ENCODE data around the gene OGFOD2. TPM values are rescaled to one million over a fixed set of nuclear protein-coding genes. Genes with fewer than 3 reads are reported as not detected.
A peak's percentile ranks its signal among the peaks of the same experiment; 100 is the strongest.

OGFOD2 gene
- total and polyA plus RNA-seq, 9 of the 15 experiments (the other 6 are each of a cell fraction or from before 2014, with no cell fraction given): 1.4 to 111 (median 18.5) TPM

DNA sequence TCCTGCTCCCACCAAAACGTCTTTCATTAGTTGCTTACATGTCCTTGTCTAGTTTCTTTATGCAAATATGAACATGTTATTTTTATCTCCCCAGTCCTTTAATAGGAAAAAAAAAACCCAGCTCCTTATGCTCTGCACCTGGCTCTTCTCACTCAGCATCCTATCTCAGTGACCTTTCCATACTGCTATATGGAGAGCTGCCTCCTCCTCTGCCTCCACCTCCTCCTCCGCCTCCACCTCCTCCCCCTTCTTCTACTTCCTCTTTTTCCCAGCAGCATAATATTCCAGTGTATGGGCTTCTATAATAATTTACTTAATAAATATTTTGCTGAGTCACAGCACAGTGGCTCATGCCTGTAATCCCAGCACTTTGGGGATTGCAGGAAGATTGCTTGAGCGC, 40.3 kb upstream of the OGFOD2 start (continued):
- TF ChIP-seq, protein P1, sequence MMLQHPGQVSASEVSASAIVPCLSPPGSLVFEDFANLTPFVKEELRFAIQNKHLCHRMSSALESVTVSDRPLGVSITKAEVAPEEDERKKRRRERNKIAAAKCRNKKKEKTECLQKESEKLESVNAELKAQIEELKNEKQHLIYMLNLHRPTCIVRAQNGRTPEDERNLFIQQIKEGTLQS (IDR thresholded peaks at IDR 0.05): no peak
- TF ChIP-seq, protein P1 (CRISPR knock-in tag; conservative IDR thresholded peaks at IDR 0.05): no peak
- TF ChIP-seq ZNF589 (CRISPR knock-in tag; IDR thresholded peaks at IDR 0.05; ENCODE audit: low read depth) (no peak), HDAC1 (IDR thresholded peaks at IDR 0.05) (no peak), SOX6 (IDR thresholded peaks at IDR 0.05) (no peak), ETS2 (tag; IDR thresholded peaks at IDR 0.05; ENCODE audit: borderline replicate concordance, poor library complexity, severe bottlenecking) (no peak), PHB (CRISPR knock-in tag; IDR thresholded peaks at IDR 0.05) (no peak), NFE2L1 (tag; IDR thresholded peaks at IDR 0.05; ENCODE audit: borderline replicate concordance, low read depth) (peak; percentile 38; the same call in 1 of the 2 replicates), ARID1B (IDR thresholded peaks at IDR 0.05) (no peak), ZBTB8A (IDR thresholded peaks at IDR 0.05; ENCODE audit: partially characterized antibody) (no peak), HMGN3 (IDR thresholded peaks at IDR 0.05; ENCODE audit: borderline replicate concordance, extremely low read depth, insufficient read length, low read depth, low read length) (no peak), MCM2 (IDR thresholded peaks at IDR 0.05; ENCODE audit: low read depth) (no peak), SPI1 (IDR thresholded peaks at IDR 0.05; ENCODE audit: borderline replicate concordance, low read depth, low read length) (peak; percentile 11; the same call in 1 of the 2 replicates), ZNF212 (CRISPR knock-in tag; IDR thresholded peaks at IDR 0.05) (no peak), ZNF445 (CRISPR knock-in tag; IDR thresholded peaks at IDR 0.05; ENCODE audit: low read depth) (no peak), ZNF146 (CRISPR knock-in tag; IDR thresholded peaks at IDR 0.05; ENCODE audit: unreplicated experiment) (peak; percentile 98), SUPT5H (IDR thresholded peaks at IDR 0.05) (no peak), SAP30 (IDR thresholded peaks at IDR 0.05; ENCODE audit: borderline replicate concordance, insufficient read depth, low read depth, low read length, poor library complexity, severe bottlenecking) (no peak)
- TF ChIP-seq, protein P2, sequence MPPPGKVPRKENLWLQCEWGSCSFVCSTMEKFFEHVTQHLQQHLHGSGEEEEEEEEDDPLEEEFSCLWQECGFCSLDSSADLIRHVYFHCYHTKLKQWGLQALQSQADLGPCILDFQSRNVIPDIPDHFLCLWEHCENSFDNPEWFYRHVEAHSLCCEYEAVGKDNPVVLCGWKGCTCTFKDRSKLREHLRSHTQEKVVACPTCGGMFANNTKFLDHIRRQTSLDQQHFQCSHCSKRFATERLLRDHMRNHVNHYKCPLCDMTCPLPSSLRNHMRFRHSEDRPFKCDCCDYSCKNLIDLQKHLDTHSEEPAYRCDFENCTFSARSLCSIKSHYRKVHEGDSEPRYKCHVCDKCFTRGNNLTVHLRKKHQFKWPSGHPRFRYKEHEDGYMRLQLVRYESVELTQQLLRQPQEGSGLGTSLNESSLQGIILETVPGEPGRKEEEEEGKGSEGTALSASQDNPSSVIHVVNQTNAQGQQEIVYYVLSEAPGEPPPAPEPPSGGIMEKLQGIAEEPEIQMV (tag; conservative IDR thresholded peaks at IDR 0.05; ENCODE audit: low read depth): no peak
- TF ChIP-seq, protein P3, sequence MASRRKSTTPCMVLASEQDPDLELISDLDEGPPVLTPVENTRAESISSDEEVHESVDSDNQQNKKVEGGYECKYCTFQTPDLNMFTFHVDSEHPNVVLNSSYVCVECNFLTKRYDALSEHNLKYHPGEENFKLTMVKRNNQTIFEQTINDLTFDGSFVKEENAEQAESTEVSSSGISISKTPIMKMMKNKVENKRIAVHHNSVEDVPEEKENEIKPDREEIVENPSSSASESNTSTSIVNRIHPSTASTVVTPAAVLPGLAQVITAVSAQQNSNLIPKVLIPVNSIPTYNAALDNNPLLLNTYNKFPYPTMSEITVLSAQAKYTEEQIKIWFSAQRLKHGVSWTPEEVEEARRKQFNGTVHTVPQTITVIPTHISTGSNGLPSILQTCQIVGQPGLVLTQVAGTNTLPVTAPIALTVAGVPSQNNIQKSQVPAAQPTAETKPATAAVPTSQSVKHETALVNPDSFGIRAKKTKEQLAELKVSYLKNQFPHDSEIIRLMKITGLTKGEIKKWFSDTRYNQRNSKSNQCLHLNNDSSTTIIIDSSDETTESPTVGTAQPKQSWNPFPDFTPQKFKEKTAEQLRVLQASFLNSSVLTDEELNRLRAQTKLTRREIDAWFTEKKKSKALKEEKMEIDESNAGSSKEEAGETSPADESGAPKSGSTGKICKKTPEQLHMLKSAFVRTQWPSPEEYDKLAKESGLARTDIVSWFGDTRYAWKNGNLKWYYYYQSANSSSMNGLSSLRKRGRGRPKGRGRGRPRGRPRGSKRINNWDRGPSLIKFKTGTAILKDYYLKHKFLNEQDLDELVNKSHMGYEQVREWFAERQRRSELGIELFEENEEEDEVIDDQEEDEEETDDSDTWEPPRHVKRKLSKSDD (conservative IDR thresholded peaks at IDR 0.05; ENCODE audit: low read length): no peak
- TF ChIP-seq, protein P4, sequence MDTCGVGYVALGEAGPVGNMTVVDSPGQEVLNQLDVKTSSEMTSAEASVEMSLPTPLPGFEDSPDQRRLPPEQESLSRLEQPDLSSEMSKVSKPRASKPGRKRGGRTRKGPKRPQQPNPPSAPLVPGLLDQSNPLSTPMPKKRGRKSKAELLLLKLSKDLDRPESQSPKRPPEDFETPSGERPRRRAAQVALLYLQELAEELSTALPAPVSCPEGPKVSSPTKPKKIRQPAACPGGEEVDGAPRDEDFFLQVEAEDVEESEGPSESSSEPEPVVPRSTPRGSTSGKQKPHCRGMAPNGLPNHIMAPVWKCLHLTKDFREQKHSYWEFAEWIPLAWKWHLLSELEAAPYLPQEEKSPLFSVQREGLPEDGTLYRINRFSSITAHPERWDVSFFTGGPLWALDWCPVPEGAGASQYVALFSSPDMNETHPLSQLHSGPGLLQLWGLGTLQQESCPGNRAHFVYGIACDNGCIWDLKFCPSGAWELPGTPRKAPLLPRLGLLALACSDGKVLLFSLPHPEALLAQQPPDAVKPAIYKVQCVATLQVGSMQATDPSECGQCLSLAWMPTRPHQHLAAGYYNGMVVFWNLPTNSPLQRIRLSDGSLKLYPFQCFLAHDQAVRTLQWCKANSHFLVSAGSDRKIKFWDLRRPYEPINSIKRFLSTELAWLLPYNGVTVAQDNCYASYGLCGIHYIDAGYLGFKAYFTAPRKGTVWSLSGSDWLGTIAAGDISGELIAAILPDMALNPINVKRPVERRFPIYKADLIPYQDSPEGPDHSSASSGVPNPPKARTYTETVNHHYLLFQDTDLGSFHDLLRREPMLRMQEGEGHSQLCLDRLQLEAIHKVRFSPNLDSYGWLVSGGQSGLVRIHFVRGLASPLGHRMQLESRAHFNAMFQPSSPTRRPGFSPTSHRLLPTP (IDR thresholded peaks at IDR 0.05; ENCODE audit: borderline replicate concordance, extremely low read depth, insufficient read length): no peak

Data from K562 (cell line).